Type B pancreatic cell (in vitro differentiated cells): ENCODE data around the gene TM2D3. TPM values are rescaled to one million over a fixed set of nuclear protein-coding genes. Genes with fewer than 3 reads are reported as not detected.

Experiments
- DNase-seq: peaks from one replicate; pipeline ENCODE4 v3.0.0; 2021; ENCODE audit warnings: mixed read lengths; ENCODE audit not compliant: unreplicated experiment; ENCODE audit errors: extremely low spot score
- H3K27ac Mint-ChIP-seq: 2 replicates; pipeline ENCODE4 v1.8.0; 2021; ENCODE audit warnings: mild to moderate bottlenecking, mixed read lengths
- H3K27me3 Mint-ChIP-seq: 2 replicates; pipeline ENCODE4 v1.8.0; 2021; ENCODE audit warnings: mixed read lengths
- H3K36me3 Mint-ChIP-seq: 2 replicates; pipeline ENCODE4 v1.8.0; 2021; ENCODE audit warnings: mixed read lengths
- H3K4me1 Mint-ChIP-seq: one replicate; pipeline ENCODE4 v1.8.0; 2021; ENCODE audit warnings: mixed read lengths; ENCODE audit not compliant: unreplicated experiment
- H3K4me3 Mint-ChIP-seq: 2 replicates; pipeline ENCODE4 v1.8.0; 2021; ENCODE audit warnings: mild to moderate bottlenecking, mixed read lengths
- H3K9me3 Mint-ChIP-seq: 2 replicates; pipeline ENCODE4 v1.8.0; 2021; ENCODE audit warnings: mixed read lengths
- CTCF ChIP-seq: fragments of 200-600 bp; sonication (generic); conservative IDR thresholded peaks from 2 replicates; pipeline ENCODE4 v1.5.0; 2021; ENCODE audit warnings: antibody characterized with exemption, mild to moderate bottlenecking
- total RNA-seq: library from RNA; stranded (reverse); gene quantifications from 2 replicates; pipeline ENCODE4 v1.2.1, GENCODE V29; 2021; ENCODE audit warnings: low replicate concordance

The TM2D3 gene
- total RNA-seq, 1 donor from 2014 or later, result 50.0 TPM

DNA sequence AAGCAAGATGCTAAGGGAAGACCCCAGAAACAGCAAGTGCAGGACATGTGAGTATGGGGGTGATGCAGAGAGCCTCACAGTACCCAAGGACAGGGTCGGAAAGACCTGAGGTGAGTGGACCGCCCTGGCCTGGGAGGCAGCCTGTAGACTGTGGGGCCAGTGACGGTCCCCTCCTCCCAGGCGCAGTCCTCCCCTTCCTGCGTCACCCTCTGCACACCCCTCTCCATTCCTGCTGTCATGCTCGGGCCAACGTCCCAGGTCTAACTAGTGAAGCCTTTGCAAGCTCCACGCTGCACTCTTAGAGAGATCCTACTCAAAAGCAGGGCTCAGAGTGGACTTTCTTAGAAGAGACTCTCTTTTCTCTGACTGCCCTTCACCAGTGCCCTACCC is 41.6 kb downstream of the TM2D3 start:
- H3K36me3 Mint-ChIP-seq, result no peaks in the 10 kb centered on the region
- H3K9me3 Mint-ChIP-seq, result no peaks in the 10 kb centered on the region
- H3K27me3 Mint-ChIP-seq, result peaks cover 7% of the 10 kb centered on the region
- peaks cover 19% of the 10 kb centered on the region for H3K4me1 Mint-ChIP-seq
- no peak overlapping the region for H3K4me3 Mint-ChIP-seq
- no peak for TF ChIP-seq CTCF
- H3K27ac Mint-ChIP-seq, result no peak overlapping the region
- no peak for DNase-seq

DNA sequence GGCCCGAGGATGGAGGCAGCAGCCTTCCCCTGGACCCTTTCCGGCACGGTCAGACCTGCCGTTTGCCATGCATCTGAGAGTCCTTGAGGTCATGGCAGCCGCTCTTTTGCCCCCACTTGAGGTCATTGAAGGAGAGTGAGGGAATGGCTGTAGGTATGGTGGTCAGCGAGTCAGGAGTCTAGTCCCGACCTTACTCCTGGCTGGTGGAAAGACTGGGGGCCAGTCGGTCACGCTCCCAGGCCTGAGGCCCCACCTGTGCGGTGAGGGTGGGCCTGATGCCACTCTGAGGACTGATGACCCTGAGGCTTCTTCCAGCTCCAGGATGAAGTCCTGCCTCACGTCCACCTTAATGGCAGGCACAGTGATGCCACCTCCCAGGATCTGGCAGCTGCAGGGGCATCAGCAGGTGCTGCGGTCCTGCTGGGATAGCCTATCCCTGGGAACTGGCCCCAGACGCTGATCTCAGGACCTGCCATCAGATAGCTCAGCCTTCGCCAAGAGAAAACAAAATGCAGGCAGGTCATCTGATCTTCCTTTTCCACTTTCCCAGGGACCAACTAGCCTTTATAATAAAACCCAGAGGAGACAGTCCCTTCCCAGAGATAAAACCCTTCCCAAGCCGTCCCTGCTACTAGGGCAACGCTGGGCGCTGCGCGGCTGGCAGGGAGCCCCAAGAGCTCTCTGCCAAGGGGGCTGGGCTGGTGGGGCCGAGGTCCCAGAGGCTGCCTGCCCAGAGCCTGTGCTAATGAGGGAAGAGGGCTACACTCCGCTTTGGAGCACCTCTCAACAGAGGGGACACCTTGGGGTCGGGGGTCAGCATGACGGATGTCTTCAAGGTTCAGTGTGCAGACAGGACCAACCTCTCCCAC is 42.2 kb downstream of the TM2D3 start:
- Mint-ChIP-seq H3K36me3 (no peaks in the 10 kb centered on the region), H3K4me1 (peaks cover 18% of the 10 kb centered on the region), H3K9me3 (no peaks in the 10 kb centered on the region), H3K27me3 (peaks cover 7% of the 10 kb centered on the region), H3K27ac (no peak overlapping the region), H3K4me3 (no peak overlapping the region)
- no peak for TF ChIP-seq CTCF
- no peak for DNase-seq

DNA sequence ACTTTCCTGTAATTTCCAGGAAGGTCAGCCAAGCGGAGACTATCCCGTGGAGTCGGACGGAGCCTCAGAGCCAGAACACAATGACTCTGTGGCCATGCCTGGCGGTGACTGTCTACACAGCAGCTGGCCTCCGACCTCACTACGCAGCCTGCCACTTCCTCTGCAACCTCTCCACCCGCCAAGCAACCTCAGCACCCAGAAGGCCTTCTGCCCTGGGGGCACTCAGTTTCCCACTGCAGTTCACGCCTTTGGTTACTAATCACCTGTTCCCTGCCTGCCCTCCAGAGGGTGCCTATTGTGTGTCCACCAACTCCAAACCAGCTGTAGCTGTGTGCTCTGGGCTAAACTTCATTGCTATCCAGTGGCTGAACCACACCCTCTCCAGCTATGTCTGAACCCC is 44.0 kb downstream of the TM2D3 start:
- H3K9me3 Mint-ChIP-seq, result no peaks in the 10 kb centered on the region
- no peak overlapping the region for H3K4me3 Mint-ChIP-seq
- no peaks in the 10 kb centered on the region for H3K36me3 Mint-ChIP-seq
- H3K27me3 Mint-ChIP-seq, result peaks cover 4% of the 10 kb centered on the region
- H3K27ac Mint-ChIP-seq, result no peak overlapping the region
- H3K4me1 Mint-ChIP-seq, result peaks cover 4% of the 10 kb centered on the region
- no peak for TF ChIP-seq CTCF
- DNase-seq, result no peak

GRCh38 chr15:101607108-101607507 is 45.1 kb downstream of the TM2D3 start:
- H3K36me3 Mint-ChIP-seq, result no peaks in the 10 kb centered on the region
- no peak for DNase-seq
- H3K27me3 Mint-ChIP-seq, result peaks cover 4% of the 10 kb centered on the region
- TF ChIP-seq CTCF, result no peak
- no peaks in the 10 kb centered on the region for H3K9me3 Mint-ChIP-seq
- H3K4me1 Mint-ChIP-seq, result peaks cover 4% of the 10 kb centered on the region
- no peak overlapping the region for H3K4me3 Mint-ChIP-seq
- no peak overlapping the region for H3K27ac Mint-ChIP-seq

GRCh38 chr15:101604124-101604874 is 47.9 kb downstream of the TM2D3 start:
- no peak overlapping the region for H3K27ac Mint-ChIP-seq
- H3K9me3 Mint-ChIP-seq, result no peaks in the 10 kb centered on the region
- DNase-seq, result no peak
- H3K4me3 Mint-ChIP-seq, result no peak overlapping the region
- peaks cover 4% of the 10 kb centered on the region for H3K4me1 Mint-ChIP-seq
- H3K27me3 Mint-ChIP-seq, result peaks cover 8% of the 10 kb centered on the region
- H3K36me3 Mint-ChIP-seq, result no peaks in the 10 kb centered on the region
- no peak for TF ChIP-seq CTCF
